ENCODE measurements around the gene HSBP1. TPM values are rescaled to one million over a fixed set of nuclear protein-coding genes. Genes with fewer than 3 reads are reported as not detected.

HSBP1 gene
- total and polyA plus RNA-seq, 4 experiments from 2014 or later, result 27.3 to 35.2 (median 32.5) TPM

DNA sequence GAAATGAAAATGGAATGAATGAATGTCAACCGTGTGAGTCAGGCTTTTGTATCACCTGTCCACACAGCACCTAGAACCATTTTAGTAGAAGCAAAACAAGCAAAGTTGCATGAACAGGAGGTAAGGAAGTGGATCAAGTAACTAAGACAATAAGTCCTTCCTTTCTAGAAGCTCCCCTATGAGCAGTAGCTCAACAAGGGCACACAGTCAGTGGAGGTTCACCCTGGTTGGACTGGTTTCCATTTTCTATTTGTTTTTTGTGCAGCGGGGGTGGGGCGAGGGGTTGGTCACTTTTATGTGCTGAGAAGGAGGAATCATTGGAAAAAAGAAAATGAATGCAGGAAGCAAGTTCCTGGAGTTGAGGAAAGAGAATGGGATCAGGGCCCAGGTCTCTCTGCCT lies 4.0 kb upstream of the HSBP1 start:
- peaks cover 10% of the 10 kb centered on the region for H3K4me1 ChIP-seq (ENCODE audit: insufficient read depth, low read length)

DNA sequence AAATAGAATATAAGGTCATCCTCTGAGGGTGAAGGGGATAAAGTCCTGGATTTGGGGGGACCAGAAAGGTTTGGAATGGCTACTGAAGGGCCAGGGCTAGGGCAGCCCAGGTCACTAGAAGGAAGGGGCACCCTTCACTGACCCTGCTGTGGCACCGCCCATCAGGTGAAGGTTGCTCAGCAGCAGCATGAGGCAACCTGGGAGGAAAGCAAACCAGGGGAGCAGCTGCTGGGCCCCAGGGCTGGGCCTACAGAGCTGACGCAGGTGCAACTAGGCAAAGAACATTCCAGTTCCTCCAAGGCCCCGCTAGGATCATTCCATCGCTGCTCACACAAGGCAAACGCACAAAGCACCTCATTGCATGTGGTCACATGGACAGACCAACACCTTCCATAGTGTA lies 3.4 kb upstream of the HSBP1 start:
- H3K27ac Mint-ChIP-seq, result no peak overlapping the region
- ChIA-PET POLR2A (ENCODE audit: partially characterized antibody) (no interaction called here), CTCF (ENCODE audit: partially characterized antibody) (no interaction called here)
- H3K4me3 Mint-ChIP-seq, result no peak overlapping the region
- H3K4me1 Mint-ChIP-seq, result peaks cover 15 to 34% (median 22%) of the 10 kb centered on the region in 4 donors
- no peak overlapping the region for H3K27ac ChIP-seq (ENCODE audit: low read depth, low read length)
- H3K27me3 Mint-ChIP-seq, result peaks cover 2 to 4% of the 10 kb centered on the region in 2 donors
- H3K4me1 ChIP-seq (ENCODE audit: insufficient read depth, low read length), result peaks cover 15% of the 10 kb centered on the region
- no peaks in the 10 kb centered on the region for H3K9me3 Mint-ChIP-seq
- H3K36me3 Mint-ChIP-seq, result peaks cover 5 to 13% of the 10 kb centered on the region in 2 donors
- H3K27me3 ChIP-seq (ENCODE audit: insufficient read depth, low read length), result no peaks in the 10 kb centered on the region
- DNase-seq, result no peak
- H3K4me3 ChIP-seq (ENCODE audit: low read length in 2 of 2), result no peak overlapping the region
- H3K9me3 ChIP-seq (ENCODE audit: control insufficient read depth in 1 of 2, low read length in 2 of 2), result no peaks in the 10 kb centered on the region
- intact Hi-C loops (cut with micrococcal nuclease), result no loop called here
- H3K36me3 ChIP-seq (ENCODE audit: insufficient read depth, low read length), result no peaks in the 10 kb centered on the region

More for the DNA sequence above, 4.0 kb upstream of the HSBP1 start:
- H3K36me3 Mint-ChIP-seq, result peaks cover 0 to 9% of the 10 kb centered on the region in 2 donors
- Histone ChIP-seq H3K27me3 (ENCODE audit: insufficient read depth, low read length) (no peaks in the 10 kb centered on the region), H3K4me3 (ENCODE audit: low read length in 2 of 2) (no peak overlapping the region), H3K9me3 (ENCODE audit: control insufficient read depth in 1 of 2, low read length in 2 of 2) (no peaks in the 10 kb centered on the region), H3K36me3 (ENCODE audit: insufficient read depth, low read length) (no peaks in the 10 kb centered on the region), H3K27ac (ENCODE audit: low read depth, low read length) (no peak overlapping the region)
- POLR2A ChIA-PET (ENCODE audit: partially characterized antibody), result no interaction called here
- no peak overlapping the region for H3K27ac Mint-ChIP-seq
- H3K4me3 Mint-ChIP-seq, result no peak overlapping the region
- no peaks in the 10 kb centered on the region for H3K9me3 Mint-ChIP-seq
- DNase-seq, result no peak
- intact Hi-C loops (cut with micrococcal nuclease), result no loop called here
- H3K4me1 Mint-ChIP-seq, result peaks cover 10 to 28% (median 17%) of the 10 kb centered on the region in 4 donors
- CTCF ChIA-PET (ENCODE audit: partially characterized antibody), result no interaction called here
- peaks cover 2 to 4% of the 10 kb centered on the region in 2 donors for H3K27me3 Mint-ChIP-seq

DNA sequence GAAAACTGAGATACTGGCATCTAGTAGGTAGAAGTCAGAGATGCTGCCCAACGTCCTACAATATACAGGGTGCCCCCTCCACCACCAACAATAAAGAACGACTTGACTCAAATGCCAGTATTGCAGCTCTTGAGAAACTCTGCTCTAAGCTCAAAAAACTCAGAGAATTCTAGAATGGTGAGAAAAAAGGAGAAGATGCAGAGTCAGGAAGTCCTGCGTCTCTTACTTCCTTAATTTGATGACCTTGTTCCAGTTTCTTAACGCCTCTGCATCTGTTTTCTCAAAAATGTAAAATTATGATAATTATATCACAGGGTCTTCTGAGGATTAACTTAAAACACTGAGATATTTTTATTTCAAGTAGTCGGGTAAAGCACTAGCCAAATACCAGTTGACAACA lies 1.7 kb upstream of the HSBP1 start:
- peaks cover 32% of the 10 kb centered on the region for H3K4me1 ChIP-seq (ENCODE audit: insufficient read depth, low read length)
- intact Hi-C loops (cut with micrococcal nuclease), result loop anchor here (2.0 to 5.0 kb wide), 2 partner anchors 381 to 1154 kb away; partner anchors contain the start of gene TAF1C
- POLR2A ChIA-PET (ENCODE audit: partially characterized antibody), result interaction anchor here (1.2 kb wide), 1 partner anchor 8 kb away, joined by 3 read pairs; no protein-coding TSS in a partner anchor
- H3K9me3 ChIP-seq (ENCODE audit: control insufficient read depth in 1 of 2, low read length in 2 of 2), result no peaks in the 10 kb centered on the region
- H3K4me3 ChIP-seq (ENCODE audit: low read length in 2 of 2), result no peak overlapping the region
- Mint-ChIP-seq H3K27ac (peak overlapping the region in 4 of 7 donors; percentile 22 to 57 (median 54)), H3K4me1 (peaks cover 19 to 48% (median 30%) of the 10 kb centered on the region in 4 donors), H3K4me3 (peak overlapping the region in 1 of 8 donors; percentile 28), H3K9me3 (no peaks in the 10 kb centered on the region), H3K36me3 (peaks cover 11 to 18% of the 10 kb centered on the region in 2 donors), H3K27me3 (no peaks in the 10 kb centered on the region)
- peaks cover 3% of the 10 kb centered on the region for H3K36me3 ChIP-seq (ENCODE audit: insufficient read depth, low read length)
- DNase-seq, result no peak
- CTCF ChIA-PET (ENCODE audit: partially characterized antibody), result no interaction called here
- no peaks in the 10 kb centered on the region for H3K27me3 ChIP-seq (ENCODE audit: insufficient read depth, low read length)
- H3K27ac ChIP-seq (ENCODE audit: low read depth, low read length), result no peak overlapping the region

DNA sequence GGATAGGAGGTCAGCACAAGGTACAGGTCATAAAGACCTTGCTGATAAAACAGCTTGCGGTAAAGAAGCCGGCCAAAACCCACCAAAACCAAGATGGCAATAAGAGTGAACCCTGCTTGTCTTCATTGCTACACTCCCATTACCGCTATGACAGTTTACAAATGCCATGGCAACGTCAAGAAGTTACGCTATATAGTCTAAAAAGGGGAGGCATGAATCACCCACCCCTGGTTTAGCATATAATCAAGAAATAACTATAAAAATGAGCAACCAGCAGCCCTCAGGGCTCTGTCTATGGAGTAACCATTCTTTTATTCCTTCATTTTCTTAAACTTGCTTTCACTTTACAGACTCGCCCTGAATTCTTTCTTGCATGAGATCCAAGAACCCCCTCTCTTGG lies 1.0 kb upstream of the HSBP1 start:
- H3K36me3 Mint-ChIP-seq, result peaks cover 17 to 24% of the 10 kb centered on the region in 2 donors
- no peak for DNase-seq
- peaks cover 20 to 55% (median 33%) of the 10 kb centered on the region in 4 donors for H3K4me1 Mint-ChIP-seq
- peak overlapping the region in 5 of 7 donors; percentile 9 to 86 (median 42) for H3K27ac Mint-ChIP-seq
- H3K27me3 ChIP-seq (ENCODE audit: insufficient read depth, low read length), result no peaks in the 10 kb centered on the region
- POLR2A ChIA-PET (ENCODE audit: partially characterized antibody), result interaction anchor here (2.6 kb wide), 1 partner anchor 93 kb away, joined by 17 read pairs; the partner anchor contains the start of gene MLYCD
- no peak overlapping the region for H3K4me3 ChIP-seq (ENCODE audit: low read length in 2 of 2)
- peaks cover 39% of the 10 kb centered on the region for H3K4me1 ChIP-seq (ENCODE audit: insufficient read depth, low read length)
- H3K4me3 Mint-ChIP-seq, result peak overlapping the region in 5 of 8 donors; percentile 21 to 99 (median 96)
- no peaks in the 10 kb centered on the region for H3K9me3 Mint-ChIP-seq
- peaks cover 9% of the 10 kb centered on the region for H3K36me3 ChIP-seq (ENCODE audit: insufficient read depth, low read length)
- intact Hi-C loops (cut with micrococcal nuclease), result loop anchor here (1.0 to 5.0 kb wide), 3 partner anchors 93 to 1154 kb away; partner anchors contain the start of genes MLYCD and TAF1C
- CTCF ChIA-PET (ENCODE audit: partially characterized antibody), result interaction anchor here (0.6 kb wide), 1 partner anchor 18 kb away, joined by 3 read pairs; no protein-coding TSS in a partner anchor
- no peak overlapping the region for H3K27ac ChIP-seq (ENCODE audit: low read depth, low read length)
- H3K9me3 ChIP-seq (ENCODE audit: control insufficient read depth in 1 of 2, low read length in 2 of 2), result no peaks in the 10 kb centered on the region
- no peaks in the 10 kb centered on the region for H3K27me3 Mint-ChIP-seq

DNA sequence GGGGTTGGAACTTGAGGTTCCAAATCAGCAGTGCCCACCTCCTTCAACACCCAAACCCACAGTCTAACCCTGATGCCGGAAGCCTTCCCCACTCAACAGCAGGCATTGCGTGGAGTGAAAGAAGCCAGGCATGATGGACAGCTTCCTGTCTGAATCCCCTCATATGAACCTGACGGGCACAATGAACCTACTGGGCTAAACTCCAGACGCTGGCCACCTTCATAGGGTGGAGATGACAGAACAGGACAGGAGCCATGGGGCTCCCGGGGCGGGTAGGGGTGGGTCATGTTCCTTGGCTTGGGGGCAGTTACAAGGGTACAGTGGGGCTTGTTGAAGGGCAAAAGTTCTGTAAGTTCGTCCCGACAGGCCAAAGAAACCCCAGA lies 460 bp upstream of the HSBP1 start:
- no peak for DNase-seq
- H3K27ac Mint-ChIP-seq, result peak overlapping the region; percentile 86 to 98 (median 97)
- CTCF ChIA-PET (ENCODE audit: partially characterized antibody), result no interaction called here

DNA sequence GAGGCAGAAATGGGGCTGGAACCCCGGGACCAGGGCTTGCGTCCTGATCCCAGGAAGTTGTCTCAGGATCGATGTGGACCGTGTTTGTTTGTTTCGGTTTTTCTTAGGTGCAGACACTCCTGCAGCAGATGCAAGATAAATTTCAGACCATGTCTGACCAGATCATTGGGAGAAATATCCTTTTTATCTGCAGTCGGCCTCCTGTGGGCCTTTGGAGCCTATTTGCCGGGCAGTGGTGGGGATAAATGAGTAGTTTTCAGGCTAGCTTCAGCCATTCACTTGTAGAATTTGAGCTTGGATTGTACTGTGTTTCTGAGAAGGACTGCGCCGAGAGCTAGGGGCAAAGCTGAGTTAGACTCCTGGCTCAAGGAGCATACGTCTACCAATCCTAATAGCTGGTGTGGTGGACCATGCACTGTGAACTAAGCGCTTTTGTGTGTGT lies 816 bp downstream of the HSBP1 start:
- ChIA-PET CTCF (ENCODE audit: partially characterized antibody) (interaction anchor here (0.7 to 1.0 kb wide), 2 partner anchors 17 to 379 kb away, joined by 3 to 4 read pairs; partner anchors contain the start of gene TAF1C), POLR2A (ENCODE audit: partially characterized antibody) (interaction anchor here (1.4 to 2.6 kb wide), 2 partner anchors 91 to 308 kb away, joined by 5 to 17 read pairs; partner anchors contain the start of genes MBTPS1 and MLYCD)
- peak overlapping the region; percentile 76 to 89 for H3K4me3 ChIP-seq (ENCODE audit: low read length in 2 of 2)
- peaks cover 35% of the 10 kb centered on the region for H3K4me1 ChIP-seq (ENCODE audit: insufficient read depth, low read length)
- peak overlapping the region; percentile 95 to 98 (median 97) for H3K4me3 Mint-ChIP-seq
- H3K36me3 Mint-ChIP-seq, result peaks cover 29 to 38% of the 10 kb centered on the region in 2 donors
- no peaks in the 10 kb centered on the region for H3K9me3 ChIP-seq (ENCODE audit: control insufficient read depth in 1 of 2, low read length in 2 of 2)
- DNase-seq, result no peak
- no peaks in the 10 kb centered on the region for H3K9me3 Mint-ChIP-seq
- no peaks in the 10 kb centered on the region for H3K27me3 Mint-ChIP-seq
- peaks cover 20 to 57% (median 33%) of the 10 kb centered on the region in 4 donors for H3K4me1 Mint-ChIP-seq
- no peaks in the 10 kb centered on the region for H3K27me3 ChIP-seq (ENCODE audit: insufficient read depth, low read length)
- H3K36me3 ChIP-seq (ENCODE audit: insufficient read depth, low read length), result peaks cover 23% of the 10 kb centered on the region
- intact Hi-C loops (cut with micrococcal nuclease), result loop anchor here (1.0 to 5.0 kb wide), 2 partner anchors 308 to 1156 kb away; partner anchors contain the start of gene MBTPS1
- H3K27ac ChIP-seq (ENCODE audit: low read depth, low read length), result peak overlapping the region; percentile 74
- H3K27ac Mint-ChIP-seq, result peak overlapping the region; percentile 86 to 98 (median 96)

More for the DNA sequence above, 460 bp upstream of the HSBP1 start:
- Mint-ChIP-seq H3K9me3 (no peaks in the 10 kb centered on the region), H3K36me3 (peaks cover 20 to 29% of the 10 kb centered on the region in 2 donors), H3K27me3 (no peaks in the 10 kb centered on the region), H3K4me3 (peak overlapping the region; percentile 96 to 99 (median 98)), H3K4me1 (peaks cover 20 to 57% (median 33%) of the 10 kb centered on the region in 4 donors)
- no peaks in the 10 kb centered on the region for H3K9me3 ChIP-seq (ENCODE audit: control insufficient read depth in 1 of 2, low read length in 2 of 2)
- no peak overlapping the region for H3K27ac ChIP-seq (ENCODE audit: low read depth, low read length)
- POLR2A ChIA-PET (ENCODE audit: partially characterized antibody), result interaction anchor here (1.0 to 2.6 kb wide), 3 partner anchors 92 to 380 kb away, joined by 4 to 17 read pairs (median 5); partner anchors contain the start of genes MBTPS1, MLYCD and TAF1C
- intact Hi-C loops (cut with micrococcal nuclease), result loop anchor here (1.0 to 5.0 kb wide), 3 partner anchors 92 to 1155 kb away; partner anchors contain the start of genes MLYCD and TAF1C
- peaks cover 38% of the 10 kb centered on the region for H3K4me1 ChIP-seq (ENCODE audit: insufficient read depth, low read length)
- peak overlapping the region in 1 of 2 donors; percentile 89 for H3K4me3 ChIP-seq (ENCODE audit: low read length in 2 of 2)
- H3K27me3 ChIP-seq (ENCODE audit: insufficient read depth, low read length), result no peaks in the 10 kb centered on the region
- peaks cover 15% of the 10 kb centered on the region for H3K36me3 ChIP-seq (ENCODE audit: insufficient read depth, low read length)

DNA sequence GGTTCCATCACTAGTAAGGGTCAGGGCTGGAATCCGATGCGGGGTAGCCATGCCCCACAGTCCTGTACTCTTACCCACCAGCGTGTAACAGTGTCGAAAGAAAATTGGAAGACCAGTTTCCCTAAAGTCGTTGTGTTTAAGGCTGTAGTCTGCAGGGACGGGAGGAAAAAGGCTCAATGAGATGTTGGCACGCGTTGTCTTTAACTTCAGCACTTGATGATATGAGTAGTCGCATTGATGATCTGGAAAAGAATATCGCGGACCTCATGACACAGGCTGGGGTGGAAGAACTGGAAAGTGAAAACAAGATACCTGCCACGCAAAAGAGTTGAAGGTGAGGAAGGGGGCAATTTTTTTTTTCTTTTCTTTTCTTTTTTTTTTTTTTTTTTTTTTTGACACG lies 1.3 kb downstream of the HSBP1 start:
- ChIA-PET CTCF (ENCODE audit: partially characterized antibody) (interaction anchor here (1.0 kb wide), 1 partner anchor 17 kb away, joined by 3 read pairs; no protein-coding TSS in a partner anchor), POLR2A (ENCODE audit: partially characterized antibody) (interaction anchor here (2.6 kb wide), 1 partner anchor 90 kb away, joined by 17 read pairs; the partner anchor contains the start of gene MLYCD)
- Mint-ChIP-seq H3K27me3 (no peaks in the 10 kb centered on the region), H3K9me3 (no peaks in the 10 kb centered on the region), H3K4me3 (peak overlapping the region; percentile 95 to 98 (median 97)), H3K4me1 (peaks cover 20 to 57% (median 33%) of the 10 kb centered on the region in 4 donors), H3K27ac (peak overlapping the region in 6 of 7 donors; percentile 68 to 98 (median 92)), H3K36me3 (peaks cover 29 to 38% of the 10 kb centered on the region in 2 donors)
- peaks cover 23% of the 10 kb centered on the region for H3K36me3 ChIP-seq (ENCODE audit: insufficient read depth, low read length)
- peak overlapping the region; percentile 76 to 89 for H3K4me3 ChIP-seq (ENCODE audit: low read length in 2 of 2)
- no peak for DNase-seq
- H3K9me3 ChIP-seq (ENCODE audit: control insufficient read depth in 1 of 2, low read length in 2 of 2), result no peaks in the 10 kb centered on the region
- peak overlapping the region; percentile 74 for H3K27ac ChIP-seq (ENCODE audit: low read depth, low read length)
- intact Hi-C loops (cut with micrococcal nuclease), result loop anchor here (5.0 kb wide), 1 partner anchor 1157 kb away; no protein-coding TSS in a partner anchor
- H3K4me1 ChIP-seq (ENCODE audit: insufficient read depth, low read length), result peaks cover 35% of the 10 kb centered on the region
- no peaks in the 10 kb centered on the region for H3K27me3 ChIP-seq (ENCODE audit: insufficient read depth, low read length)

Data from CD4-positive, alpha-beta memory T cell (primary cell).